Measurements from ENCODE around the gene PHPT1.

- no peak for TF ChIP-seq GATA3 (IDR thresholded peaks at IDR 0.05; ENCODE audit: low read depth, low read length)
- TF ChIP-seq GATA2 (IDR thresholded peaks at IDR 0.05; ENCODE audit: low read depth, low read length) = no peak
Measured at GRCh38 chr9:136868644-136869043, 19.4 kb downstream of the PHPT1 start.

All from SH-SY5Y (cell line).